Left cardiac atrium (tissue), 4 donors: ENCODE measurements around the gene STUM. TPM values are rescaled to one million over a fixed set of nuclear protein-coding genes. Genes with fewer than 3 reads are reported as not detected.
"Not testable (repeated sequence)": the region's sequence is repeated elsewhere in the genome, so short reads cannot be mapped to it uniquely, and the experiment has no call there.

Experiments used
- ATAC-seq, 2 donors: fragments of 200-7000 bp; cut with Tn5 transposase; one replicate each; pipeline ENCODE4 v1.9.1; 2020; ENCODE audit warnings: mild to moderate bottlenecking in 2 of 2, moderate library complexity in 2 of 2
- DNase-seq: peaks from one replicate; pipeline ENCODE4 v3.0.0-alpha.2; 2020
- intact Hi-C, 2 donors: fragments of 100-400 bp; cut with DNase I; formaldehyde crosslinking; loops; one replicate each; pipeline versions ENCODE4 v1.14.1 to v1.15.1; 2022 to 2023
- total RNA-seq, 2 donors: library from RNA; stranded (reverse); fragmentation: NEBNext Ultra II Directional; extraction: Animal tissue kit (Norgen Biotek cat#: 25700); gene quantifications; one replicate each; pipeline ENCODE4 v1.2.1, GENCODE V29; 2021
- donor health status: DM: no; HTN: yes; CAD: no.
- donor health status: DM: no; HTN: yes; CAD: no; lungs with severe emphysema.
- donor health status: DM: yes; HTN: yes; CAD: no.
- donor health status: Dilated cardiomyopathy.

The STUM gene
- total RNA-seq, 2 donors from 2014 or later: 0.42 to 1.5 TPM

DNA sequence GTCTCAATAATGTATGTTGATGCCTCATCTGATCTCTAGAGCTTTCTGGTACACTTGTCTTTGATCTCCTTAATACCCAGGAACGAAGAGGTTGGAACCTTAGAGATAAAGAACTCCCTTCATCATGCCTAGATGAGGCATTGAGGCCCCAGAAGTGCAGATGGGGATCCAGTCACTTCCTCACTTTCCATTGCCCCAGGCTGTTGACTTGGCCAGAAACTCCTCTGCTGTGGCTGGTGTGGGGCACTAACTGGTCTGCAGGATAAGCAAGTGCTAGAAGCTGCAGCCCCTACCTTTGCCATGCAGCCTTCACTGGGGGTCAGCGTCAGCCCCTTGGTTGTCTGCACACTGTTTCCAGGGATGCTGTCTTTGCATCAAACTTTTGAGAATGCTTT is 49.9 kb downstream of the STUM start:
- no peak for DNase-seq
- no peak for ATAC-seq
- intact Hi-C loops: no loop called here

DNA sequence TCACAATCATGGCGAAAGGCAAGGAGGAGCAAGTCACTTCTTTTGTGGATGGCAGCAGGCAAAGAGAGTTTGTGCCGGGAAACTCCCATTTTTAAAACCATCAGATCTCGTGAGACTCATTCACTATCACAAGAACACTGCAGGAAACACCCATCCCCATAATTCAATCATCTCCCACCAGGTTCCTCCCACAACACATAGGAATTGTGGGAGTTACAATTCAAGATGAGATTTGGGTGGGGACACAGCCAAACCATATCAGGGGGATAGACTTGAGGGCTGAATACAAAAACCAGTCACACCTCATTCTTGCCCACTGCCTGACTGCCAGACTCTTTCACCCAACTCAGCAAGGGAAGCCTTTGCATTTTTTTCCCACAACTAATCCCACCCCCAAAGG is 50.4 kb downstream of the STUM start:
- ATAC-seq, intact Hi-C loops, DNase-seq: not testable (repeated sequence)

DNA sequence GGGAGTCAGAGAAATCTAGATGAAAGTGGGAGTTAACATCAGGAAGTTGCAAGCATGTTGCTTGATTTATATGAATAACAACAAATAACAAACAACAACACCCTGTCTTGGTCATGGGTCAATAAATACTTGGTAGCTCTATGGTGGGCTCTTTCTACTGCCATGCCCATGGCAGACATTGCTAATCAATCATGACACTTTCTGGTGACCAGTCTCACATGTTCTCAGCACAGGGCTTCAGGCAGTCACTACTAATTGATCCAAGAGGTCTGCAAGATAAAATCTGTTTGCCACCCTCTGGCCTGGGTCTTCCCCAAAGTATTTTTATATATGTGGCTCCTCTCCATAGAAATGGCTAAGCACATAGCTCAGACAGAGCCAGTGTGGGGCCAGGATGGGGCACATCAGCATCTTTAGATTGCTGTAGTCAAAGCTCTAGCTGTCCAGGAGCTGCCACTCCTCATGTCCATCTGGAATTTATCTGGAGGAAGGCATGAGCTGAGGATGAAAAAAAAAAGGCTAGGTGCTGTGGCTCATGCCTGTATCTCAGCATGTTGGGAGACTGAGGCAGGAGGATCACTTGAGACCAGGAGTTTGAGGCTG is 51.2 kb downstream of the STUM start:
- no peak for ATAC-seq
- intact Hi-C loops: no loop called here
- DNase-seq: no peak

DNA sequence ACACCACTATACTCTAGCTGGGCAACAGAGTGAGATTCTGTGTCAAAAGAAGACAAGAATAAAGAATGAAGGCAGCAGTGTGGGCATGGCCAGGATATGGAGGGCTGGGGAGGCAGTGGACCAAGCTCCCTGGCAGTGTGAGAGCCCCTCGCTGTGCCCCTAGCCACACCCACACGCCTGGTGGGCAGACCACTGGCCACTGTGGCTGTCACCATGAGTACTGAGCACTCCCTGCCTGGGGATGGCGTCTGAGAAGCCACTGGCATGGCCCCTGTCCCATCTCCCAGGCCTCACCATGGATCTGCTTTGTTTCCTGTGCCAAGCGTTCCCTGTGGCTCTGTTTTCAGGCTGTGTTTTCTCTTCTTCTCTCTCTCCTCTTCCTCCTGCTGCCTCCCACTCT is 51.7 kb downstream of the STUM start:
- DNase-seq: no peak
- intact Hi-C loops: no loop called here
- ATAC-seq: no peak

DNA sequence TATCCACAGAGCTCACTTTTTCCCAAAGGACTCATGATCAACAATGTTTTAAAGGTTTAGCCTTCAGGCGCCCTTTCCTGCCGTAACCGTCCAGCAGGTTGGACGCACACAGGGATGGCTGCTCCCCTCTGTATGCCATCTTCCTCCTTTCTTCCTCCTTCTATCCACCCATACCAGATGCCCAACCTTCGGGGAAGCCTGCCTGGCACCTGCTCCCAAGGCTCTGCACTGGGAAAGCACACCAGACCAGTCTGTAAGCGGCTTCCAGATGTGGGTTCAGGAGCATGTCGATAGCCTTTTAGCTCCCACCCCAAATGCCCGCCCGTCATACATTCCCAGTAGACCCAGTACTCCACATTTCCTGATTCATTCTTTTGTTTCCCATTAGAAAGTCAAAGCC is 52.9 kb downstream of the STUM start:
- ATAC-seq: no peak
- intact Hi-C loops: no loop called here
- DNase-seq: no peak

DNA sequence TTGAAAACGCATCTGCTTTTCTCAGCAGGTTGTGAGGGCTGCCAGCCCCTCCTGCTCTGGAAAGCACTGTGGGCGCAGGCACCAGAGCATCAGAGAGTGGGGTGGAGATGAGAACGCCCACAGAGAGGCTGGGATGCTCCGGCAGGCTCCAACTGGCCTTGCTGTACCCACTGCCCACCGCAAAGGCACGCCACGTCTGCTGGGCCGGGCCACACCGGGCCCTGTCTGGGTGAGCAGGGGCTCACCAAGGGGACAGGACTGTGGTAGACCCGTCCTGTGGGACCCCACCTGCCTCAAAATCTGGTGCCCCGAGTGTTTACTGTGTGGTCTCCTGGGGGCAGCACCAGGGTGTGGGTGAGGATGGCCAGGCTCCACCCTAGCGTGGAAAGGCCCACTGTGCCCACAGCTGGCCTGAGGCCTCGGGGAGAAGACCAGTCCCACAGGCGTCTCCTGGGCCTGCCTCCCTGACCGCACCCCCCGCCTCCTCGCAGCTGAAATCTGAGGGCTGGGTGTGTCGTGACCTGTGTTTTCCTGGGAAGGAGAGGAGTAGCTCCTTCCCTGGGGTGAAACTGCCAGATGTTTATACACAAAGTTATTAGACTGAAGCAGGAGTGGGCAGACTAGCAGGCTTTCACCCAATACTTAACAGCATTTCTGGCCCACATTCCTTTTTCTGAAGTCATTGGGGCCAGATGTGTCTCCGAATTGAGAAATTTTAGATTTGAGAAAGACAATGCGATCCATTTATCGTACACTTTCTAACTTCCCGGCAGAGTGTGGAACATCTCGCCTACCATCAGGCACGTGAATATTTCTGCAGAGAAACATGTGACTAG is 53.8 kb downstream of the STUM start:
- ATAC-seq: peak; percentile 42 to 76
- intact Hi-C loops: no loop called here

DNA sequence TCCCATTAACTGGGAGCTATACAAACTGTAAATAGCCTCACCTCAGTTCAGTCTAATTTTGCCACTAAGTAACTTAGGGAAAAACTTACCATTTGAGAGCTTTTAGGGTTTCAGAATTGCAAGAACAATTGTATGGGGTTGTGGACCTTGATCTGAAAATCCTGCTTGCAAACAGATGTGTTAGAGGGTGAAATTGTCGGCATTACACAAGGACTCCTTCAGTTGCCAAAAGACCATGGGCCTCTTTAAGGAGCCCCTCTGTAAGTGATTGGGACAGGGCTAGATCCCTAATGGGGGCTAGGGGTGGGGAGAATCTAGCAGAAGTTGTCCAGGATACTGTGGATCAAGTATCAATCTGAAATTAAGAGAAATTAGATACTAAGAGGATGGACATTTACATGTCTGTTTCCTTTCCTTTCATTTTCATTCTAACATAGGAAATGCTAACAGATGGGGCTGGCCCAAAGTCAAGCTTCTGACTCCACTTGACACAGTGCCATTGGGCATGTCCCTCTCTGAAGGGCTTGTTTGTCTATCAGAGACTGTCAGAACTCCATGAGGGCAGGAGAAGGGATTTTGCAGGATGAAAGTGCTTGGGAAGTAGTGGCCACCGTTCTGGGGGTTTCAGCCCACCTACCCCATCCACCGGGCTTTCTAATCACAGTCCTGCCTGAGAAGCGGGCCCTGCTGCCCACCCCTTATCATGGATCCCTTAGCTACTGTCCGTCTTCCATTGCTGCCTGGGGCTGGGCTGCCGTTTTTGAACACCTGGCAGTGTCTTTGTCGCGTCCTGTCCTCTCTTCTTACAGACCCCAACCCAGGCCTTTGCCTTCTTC is 54.7 kb downstream of the STUM start:
- intact Hi-C loops: no loop called here
- ATAC-seq: peak; percentile 66 to 67
- DNase-seq: peak; percentile 68

More for the DNA sequence above, 53.8 kb downstream of the STUM start:
- DNase-seq: peak; percentile 66

DNA sequence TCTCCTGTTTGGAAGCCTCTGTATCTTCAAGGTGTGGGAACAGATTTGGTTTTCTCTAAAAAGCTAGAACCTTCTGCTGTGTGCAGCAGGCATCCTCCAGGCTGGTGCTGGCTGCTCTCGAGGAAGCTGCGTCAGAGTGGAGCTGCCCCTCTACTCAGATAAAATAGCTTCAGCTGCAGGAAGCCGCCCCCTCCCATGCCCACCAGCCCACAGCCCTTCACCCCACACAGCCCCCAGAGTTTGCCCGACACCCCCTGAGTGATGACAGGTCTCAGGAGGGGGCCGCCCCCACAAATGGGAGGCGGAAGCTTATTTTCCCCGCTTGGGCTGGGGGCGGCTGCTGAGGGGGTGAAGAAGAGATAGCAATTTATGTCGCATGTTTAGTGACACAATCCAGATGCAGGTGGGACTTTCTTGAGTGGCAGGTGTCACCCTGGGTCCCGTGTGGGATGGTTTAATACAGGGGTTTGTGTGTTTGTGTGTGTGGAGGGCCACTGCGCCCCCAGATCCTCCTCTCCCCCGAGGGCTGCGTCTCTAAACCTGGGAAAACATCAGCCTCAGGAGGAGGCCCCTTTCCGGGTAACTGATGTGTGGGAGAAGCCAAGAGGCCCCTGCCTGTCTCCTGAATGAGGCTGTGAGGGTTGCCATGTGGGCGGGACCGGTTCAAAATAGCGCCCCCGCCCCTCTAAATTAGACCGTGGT is 55.4 kb downstream of the STUM start:
- intact Hi-C loops: no loop called here
- DNase-seq: no peak
- ATAC-seq: no peak

DNA sequence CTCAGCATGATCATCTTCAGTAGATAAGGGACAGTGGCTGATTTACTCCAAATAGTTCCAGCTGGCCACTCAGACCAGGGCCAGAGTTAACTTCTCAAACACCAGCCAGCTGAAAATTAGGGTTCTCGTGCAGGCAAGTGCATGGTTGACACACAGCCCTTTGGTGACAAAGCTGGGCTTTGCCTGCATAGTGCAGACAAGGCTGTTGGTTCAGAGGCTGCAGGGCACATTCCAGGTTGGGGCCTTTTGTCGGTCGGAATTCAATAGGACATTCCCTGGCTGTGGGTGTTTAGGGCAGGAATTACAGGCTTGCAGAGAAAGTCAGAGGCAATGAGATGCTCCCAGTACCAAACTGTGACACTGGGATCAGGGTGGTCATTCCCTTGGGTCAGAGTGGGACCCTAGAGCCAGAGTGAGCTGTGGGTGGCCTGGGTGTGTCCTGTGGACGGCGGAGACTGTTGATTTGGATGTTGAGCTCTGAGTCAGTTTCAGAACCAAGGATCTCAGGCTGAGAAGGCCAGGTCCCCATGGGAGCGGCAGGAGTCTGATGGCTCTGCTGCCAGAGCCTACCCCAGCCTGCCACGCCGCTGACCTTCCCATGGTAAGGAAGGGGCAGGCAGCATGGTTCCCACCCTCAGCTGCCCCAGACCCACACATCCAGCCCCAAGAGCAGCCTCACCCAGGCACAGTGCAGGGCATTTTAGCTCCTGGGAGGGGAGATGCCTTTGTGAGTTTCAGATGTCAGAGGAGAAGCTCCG is 56.2 kb downstream of the STUM start:
- DNase-seq (no peak), ATAC-seq (no peak)
- intact Hi-C loops: loop anchor here in 1 of 2 donors (5.0 kb wide), 1 partner anchor 182 kb away; no protein-coding TSS in a partner anchor

DNA sequence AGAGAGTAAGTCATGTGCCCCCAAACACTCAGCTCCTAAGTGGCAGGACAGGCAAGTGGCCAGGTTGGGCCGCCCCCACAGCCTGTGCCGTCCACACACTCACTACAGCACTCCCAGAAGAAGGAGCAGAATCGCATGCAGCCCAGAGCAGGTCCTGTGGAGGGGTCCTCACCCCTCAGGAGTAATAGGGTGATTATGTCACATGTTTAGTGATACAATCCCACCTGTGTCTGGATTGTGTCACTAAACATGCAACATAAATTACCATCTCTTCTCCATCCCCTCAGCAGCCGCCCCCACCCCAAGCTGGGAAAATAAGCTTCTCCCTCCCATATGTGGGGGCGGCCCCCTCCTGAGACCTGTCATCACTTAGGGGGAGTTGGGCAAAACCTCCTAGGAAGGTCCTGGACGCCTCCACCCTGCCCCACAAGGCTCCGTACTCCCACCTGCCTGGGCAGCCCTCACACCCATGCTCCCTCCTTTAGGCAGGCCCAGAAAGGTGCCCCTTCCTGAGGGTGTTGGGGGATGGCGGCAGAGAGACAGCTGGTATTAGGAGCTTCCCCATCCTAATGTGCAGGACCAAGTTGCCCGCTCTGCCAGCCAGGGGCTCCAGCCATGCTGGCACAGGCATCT is 56.9 kb downstream of the STUM start:
- DNase-seq: no peak
- no peak for ATAC-seq
- intact Hi-C loops: loop anchor here in 1 of 2 donors (5.0 kb wide), 1 partner anchor 183 kb away; no protein-coding TSS in a partner anchor

DNA sequence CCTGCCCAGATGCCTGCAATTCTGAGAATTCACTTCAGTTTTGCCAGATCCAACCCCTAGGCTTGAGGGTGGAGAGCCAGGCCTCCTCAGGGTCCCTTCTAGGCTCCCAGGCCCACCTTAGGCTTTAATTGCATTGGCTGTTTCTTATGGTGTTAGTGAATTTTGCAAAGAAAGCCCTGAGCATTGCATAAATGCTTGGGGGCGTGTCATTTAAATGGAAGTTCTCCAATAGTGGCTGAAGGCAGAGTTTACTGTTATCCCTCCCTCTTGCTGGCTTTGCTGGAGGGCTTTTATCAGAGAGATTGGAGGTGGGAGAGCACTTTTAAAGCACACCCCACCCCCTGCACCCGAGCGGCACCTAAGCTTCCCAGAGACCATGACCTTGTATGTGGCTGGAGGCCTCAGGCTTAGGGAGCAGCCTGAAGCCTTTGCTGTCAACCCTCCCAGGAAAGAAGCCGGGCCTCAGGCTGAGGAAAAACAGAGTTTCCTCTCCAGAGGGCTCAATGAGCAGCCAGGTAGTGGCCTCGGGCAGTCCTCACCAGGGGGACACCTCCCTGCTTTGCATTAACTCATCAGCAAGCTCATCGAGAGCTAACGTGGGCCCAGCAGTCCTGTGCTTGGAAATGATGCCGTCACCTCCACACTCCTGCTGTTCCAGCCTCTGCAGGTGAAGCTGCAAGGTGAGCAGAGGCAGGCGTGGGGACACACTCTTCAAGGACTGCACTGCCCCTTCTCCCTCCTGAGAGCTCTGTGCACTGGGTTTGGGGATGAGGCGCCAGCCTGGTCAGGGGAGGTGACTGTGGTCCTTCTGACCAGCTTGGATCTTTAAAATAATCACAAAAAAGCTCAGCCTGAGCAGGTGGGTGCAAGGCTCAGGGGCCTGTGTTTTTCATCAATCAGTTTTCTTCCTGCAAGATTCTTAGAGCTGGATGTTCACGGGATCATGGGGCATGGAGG is 58.0 kb downstream of the STUM start:
- no peak for ATAC-seq
- intact Hi-C loops: loop anchor here in 1 of 2 donors (5.0 kb wide), 1 partner anchor 184 kb away; no protein-coding TSS in a partner anchor
- no peak for DNase-seq

DNA sequence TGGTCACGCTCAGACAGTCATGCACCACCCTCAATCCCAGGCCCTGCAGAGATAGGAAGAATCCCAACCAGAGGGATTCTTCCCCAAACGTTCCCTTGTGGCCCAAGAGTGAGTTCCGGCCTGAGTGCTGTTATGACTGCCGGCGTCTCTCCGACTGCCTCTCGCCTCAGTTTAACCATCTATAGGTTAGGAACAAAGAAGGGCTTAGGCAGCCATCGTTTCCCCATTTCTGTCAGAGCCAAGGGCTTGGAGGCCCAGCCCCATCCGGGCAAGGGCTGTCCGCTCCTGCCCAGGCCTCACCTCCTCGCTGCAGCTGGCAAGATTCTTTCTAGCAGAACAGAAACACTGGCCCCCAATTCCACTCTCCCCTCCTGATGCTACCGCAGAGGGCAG is 58.7 kb downstream of the STUM start:
- no peak for ATAC-seq
- DNase-seq: no peak
- intact Hi-C loops: loop anchor here in 1 of 2 donors (5.0 kb wide), 1 partner anchor 185 kb away; no protein-coding TSS in a partner anchor

DNA sequence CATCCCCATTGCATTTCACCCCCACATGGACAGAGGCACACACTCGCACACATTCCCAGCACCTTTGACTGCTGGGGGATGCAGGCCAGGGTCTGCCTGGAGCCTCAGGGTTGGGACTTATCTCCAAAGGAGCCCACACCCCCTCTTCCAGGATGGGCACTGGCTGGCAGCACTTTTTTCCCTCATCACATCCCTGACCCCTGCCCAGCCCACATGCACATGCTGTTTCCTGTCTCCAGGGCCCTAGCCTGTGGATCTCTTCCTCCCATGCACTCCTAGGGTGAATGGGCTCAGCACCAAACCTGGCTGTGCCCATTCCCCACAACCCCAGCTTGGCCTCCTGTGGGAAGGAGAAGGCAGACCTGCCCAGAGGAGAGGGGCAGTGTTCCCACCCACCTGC is 59.3 kb downstream of the STUM start:
- ATAC-seq: no peak
- intact Hi-C loops: loop anchor here in 1 of 2 donors (2.0 to 5.0 kb wide), 2 partner anchors 61 to 186 kb away; no protein-coding TSS in a partner anchor
- no peak for DNase-seq

DNA sequence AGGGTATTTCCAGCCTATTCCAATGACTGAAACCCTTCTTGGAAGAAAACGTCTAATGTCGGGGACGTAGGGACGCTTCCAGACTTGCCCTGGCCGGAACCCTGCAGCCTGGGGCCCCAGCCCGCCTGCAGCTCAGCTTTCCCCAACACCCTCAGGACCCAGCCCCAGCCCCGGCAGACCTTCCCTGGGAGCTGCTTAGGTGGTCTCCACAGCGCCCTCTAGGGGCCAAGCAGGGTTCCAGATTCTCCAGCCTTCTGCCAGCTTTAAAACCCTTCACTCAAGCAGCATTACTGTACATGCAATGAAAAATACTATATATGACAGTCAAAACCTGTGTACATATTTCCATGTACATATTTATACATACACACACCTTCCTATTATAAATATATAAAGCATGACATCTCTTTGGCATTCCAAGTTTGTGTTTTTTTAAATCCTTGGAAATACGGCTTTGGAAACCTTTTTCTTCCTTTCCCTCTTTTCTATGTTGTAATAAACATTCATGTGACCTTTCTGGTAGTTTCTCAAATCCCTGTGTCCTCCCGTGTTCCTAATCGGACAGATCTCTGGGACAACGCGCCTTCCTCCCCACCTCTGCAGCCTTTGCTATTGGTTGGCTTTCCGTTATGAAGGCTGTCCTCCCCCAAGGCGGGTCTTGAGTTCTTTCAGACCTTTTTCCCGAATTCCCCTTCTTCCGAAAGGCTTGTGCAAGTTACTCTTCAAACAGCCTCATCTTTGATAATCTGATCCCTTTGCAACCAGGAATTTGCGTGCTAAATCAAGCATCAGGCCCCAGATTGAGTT is 60.3 kb downstream of the STUM start:
- ATAC-seq: peak; percentile 50
- intact Hi-C loops: loop anchor here in 1 of 2 donors (2.0 to 5.0 kb wide), 2 partner anchors 62 to 187 kb away; no protein-coding TSS in a partner anchor
- peak; percentile 65 for DNase-seq

DNA sequence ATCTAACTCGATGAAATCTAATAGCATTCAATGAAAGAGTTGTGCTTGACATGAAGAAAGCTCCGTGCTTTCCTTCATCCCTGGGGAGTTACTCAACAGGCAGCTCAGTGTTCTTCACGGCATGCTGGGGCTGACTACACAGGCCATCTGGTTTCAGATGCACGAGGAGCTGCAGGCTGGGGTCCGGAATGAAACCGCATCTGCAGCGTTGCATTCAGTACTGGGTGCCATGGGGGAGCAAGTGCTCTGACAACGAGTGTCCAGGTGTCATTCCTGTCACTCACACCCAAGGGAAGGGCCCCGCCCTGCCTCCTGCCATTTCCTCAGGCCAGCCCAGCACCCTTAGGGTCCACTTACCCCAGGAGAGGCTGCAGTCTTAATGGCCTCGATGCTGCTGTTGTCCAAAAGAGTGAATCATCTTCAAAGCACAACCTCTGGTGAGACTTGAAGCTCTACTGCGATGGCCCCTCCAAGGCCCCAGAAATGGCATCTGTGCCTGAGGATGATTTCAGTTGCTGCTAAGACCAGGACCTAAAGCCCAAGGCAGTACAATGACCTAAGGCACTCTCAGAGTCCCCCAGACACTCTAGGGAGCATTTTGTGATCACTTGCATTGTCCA is 61.4 kb downstream of the STUM start:
- DNase-seq: no peak
- intact Hi-C loops: loop anchor here (2.0 to 10.0 kb wide), 3 partner anchors 63 to 188 kb away; no protein-coding TSS in a partner anchor
- peak in 1 of 2 donors; percentile 45 for ATAC-seq
